Measurements from ENCODE around the gene FJX1. TPM values are rescaled to one million over a fixed set of nuclear protein-coding genes. Genes with fewer than 3 reads are reported as not detected.

FJX1 gene
- total RNA-seq, 1 donor from 2014 or later = 34.3 TPM

- H3K4me3 Mint-ChIP-seq (ENCODE audit: unreplicated experiment) = no peak overlapping the region
- TF ChIP-seq CTCF (IDR thresholded peaks at IDR 0.05; ENCODE audit: unreplicated experiment) = no peak
- no peaks in the 10 kb centered on the region for H3K4me1 Mint-ChIP-seq (ENCODE audit: unreplicated experiment)
- H3K27me3 Mint-ChIP-seq (ENCODE audit: unreplicated experiment) = peaks cover 4% of the 10 kb centered on the region
- H3K36me3 Mint-ChIP-seq (ENCODE audit: low read depth, unreplicated experiment) = peaks cover 3% of the 10 kb centered on the region
- no peak overlapping the region for H3K27ac Mint-ChIP-seq (ENCODE audit: unreplicated experiment)
- DNase-seq (ENCODE audit: low spot score) = no peak
- no peaks in the 10 kb centered on the region for H3K9me3 Mint-ChIP-seq (ENCODE audit: unreplicated experiment)
These were observed 25.1 kb upstream of the FJX1 start for GRCh38 chr11:35593143-35593542.

GRCh38 chr11:35594680-35595079 is 23.6 kb upstream of the FJX1 start:
- H3K9me3 Mint-ChIP-seq (ENCODE audit: unreplicated experiment) = no peaks in the 10 kb centered on the region
- no peak overlapping the region for H3K27ac Mint-ChIP-seq (ENCODE audit: unreplicated experiment)
- H3K36me3 Mint-ChIP-seq (ENCODE audit: low read depth, unreplicated experiment) = no peaks in the 10 kb centered on the region
- no peaks in the 10 kb centered on the region for H3K4me1 Mint-ChIP-seq (ENCODE audit: unreplicated experiment)
- no peaks in the 10 kb centered on the region for H3K27me3 Mint-ChIP-seq (ENCODE audit: unreplicated experiment)
- no peak for TF ChIP-seq CTCF (IDR thresholded peaks at IDR 0.05; ENCODE audit: unreplicated experiment)
- DNase-seq (ENCODE audit: low spot score) = no peak
- no peak overlapping the region for H3K4me3 Mint-ChIP-seq (ENCODE audit: unreplicated experiment)

GRCh38 chr11:35598254-35599125 is 19.8 kb upstream of the FJX1 start:
- peaks cover 2% of the 10 kb centered on the region for H3K27me3 Mint-ChIP-seq (ENCODE audit: unreplicated experiment)
- H3K27ac Mint-ChIP-seq (ENCODE audit: unreplicated experiment) = no peak overlapping the region
- DNase-seq (ENCODE audit: low spot score) = no peak
- H3K9me3 Mint-ChIP-seq (ENCODE audit: unreplicated experiment) = no peaks in the 10 kb centered on the region
- H3K36me3 Mint-ChIP-seq (ENCODE audit: low read depth, unreplicated experiment) = no peaks in the 10 kb centered on the region
- no peaks in the 10 kb centered on the region for H3K4me1 Mint-ChIP-seq (ENCODE audit: unreplicated experiment)
- no peak for TF ChIP-seq CTCF (IDR thresholded peaks at IDR 0.05; ENCODE audit: unreplicated experiment)
- H3K4me3 Mint-ChIP-seq (ENCODE audit: unreplicated experiment) = no peak overlapping the region

- no peak overlapping the region for H3K27ac Mint-ChIP-seq (ENCODE audit: unreplicated experiment)
- H3K9me3 Mint-ChIP-seq (ENCODE audit: unreplicated experiment) = no peaks in the 10 kb centered on the region
- H3K36me3 Mint-ChIP-seq (ENCODE audit: low read depth, unreplicated experiment) = no peaks in the 10 kb centered on the region
- DNase-seq (ENCODE audit: low spot score) = no peak
- no peaks in the 10 kb centered on the region for H3K4me1 Mint-ChIP-seq (ENCODE audit: unreplicated experiment)
- TF ChIP-seq CTCF (IDR thresholded peaks at IDR 0.05; ENCODE audit: unreplicated experiment) = no peak
- H3K4me3 Mint-ChIP-seq (ENCODE audit: unreplicated experiment) = no peak overlapping the region
- H3K27me3 Mint-ChIP-seq (ENCODE audit: unreplicated experiment) = peaks cover 5% of the 10 kb centered on the region
These were observed 17.9 kb upstream of the FJX1 start for GRCh38 chr11:35600331-35600838.

GRCh38 chr11:35602160-35602793 is 16.0 kb upstream of the FJX1 start:
- no peak for TF ChIP-seq CTCF (IDR thresholded peaks at IDR 0.05; ENCODE audit: unreplicated experiment)
- Mint-ChIP-seq H3K4me3 (ENCODE audit: unreplicated experiment) (no peak overlapping the region), H3K9me3 (ENCODE audit: unreplicated experiment) (no peaks in the 10 kb centered on the region), H3K4me1 (ENCODE audit: unreplicated experiment) (no peaks in the 10 kb centered on the region), H3K27me3 (ENCODE audit: unreplicated experiment) (peaks cover 5% of the 10 kb centered on the region), H3K27ac (ENCODE audit: unreplicated experiment) (no peak overlapping the region), H3K36me3 (ENCODE audit: low read depth, unreplicated experiment) (no peaks in the 10 kb centered on the region)
- DNase-seq (ENCODE audit: low spot score) = no peak

All from endothelial cell (in vitro differentiated cells).